Caco-2 (cell line): ENCODE measurements around the gene KIF19. TPM values are rescaled to one million over a fixed set of nuclear protein-coding genes. Genes with fewer than 3 reads are reported as not detected.

Source experiments
- BruUV-seq: library from RNA; stranded (reverse); fragments of 400-500 nt; replicated peaks from 2 replicates; lab custom pipeline; 2021; lab: Mats Ljungman, UMichigan
- CTCF ChIA-PET: fragments of 300-600 bp; sonication (Branson Sonifier 250); formaldehyde crosslinking; loops from one replicate; lab custom pipeline; 2022; ENCODE audit warnings: antibody characterized with exemption; lab: Charles Lee
- POLR2A ChIA-PET: fragments of 300-600 bp; sonication (Branson Sonifier 250); formaldehyde crosslinking; loops from one replicate; lab custom pipeline; 2022; ENCODE audit warnings: antibody characterized with exemption; lab: Charles Lee
- DNase-seq, 2 experiments: peaks; one replicate each; pipeline versions ENCODE4 v3.0.0 to v3.0.0-alpha.2; 2020 to 2022
- H3K27me3 ChIP-seq: replicated peaks from 2 replicates; pipeline ENCODE4 v1.6.0; 2011; ENCODE audit warnings: low read length; ENCODE audit not compliant: control insufficient read depth, insufficient read depth
- H3K36me3 ChIP-seq: 2 replicates; pipeline ENCODE4 v1.5.1; 2011; ENCODE audit warnings: low read length; ENCODE audit not compliant: control insufficient read depth, insufficient read depth
- H3K4me1 ChIP-seq: fragments of 250-450 bp; sonication (Bioruptor Pico); 2 replicates; pipeline ENCODE4 v1.5.1; 2020; ENCODE audit warnings: mild to moderate bottlenecking
- H3K4me3 ChIP-seq: 2 replicates; pipeline ENCODE4 v1.5.1; 2011; ENCODE audit warnings: low read depth, mild to moderate bottlenecking, control low read depth, low read length
- H3K9me3 ChIP-seq: fragments of 250-450 bp; sonication (Bioruptor Pico); 2 replicates; pipeline ENCODE4 v1.5.1; 2020; ENCODE audit warnings: mild to moderate bottlenecking, moderate library complexity
- H3K27ac Mint-ChIP-seq: one replicate; pipeline ENCODE4 v1.8.0; 2022; ENCODE audit warnings: mixed read lengths; ENCODE audit not compliant: unreplicated experiment
- H3K27me3 Mint-ChIP-seq: one replicate; pipeline ENCODE4 v1.8.0; 2022; ENCODE audit warnings: mixed read lengths; ENCODE audit not compliant: insufficient read depth, unreplicated experiment
- H3K36me3 Mint-ChIP-seq: one replicate; pipeline ENCODE4 v1.8.0; 2022; ENCODE audit warnings: mild to moderate bottlenecking, mixed read lengths; ENCODE audit not compliant: insufficient read depth, unreplicated experiment
- H3K4me1 Mint-ChIP-seq: one replicate; pipeline ENCODE4 v1.8.0; 2022; ENCODE audit warnings: low read depth, mixed read lengths; ENCODE audit not compliant: unreplicated experiment
- H3K4me3 Mint-ChIP-seq: one replicate; pipeline ENCODE4 v1.8.0; 2022; ENCODE audit warnings: mild to moderate bottlenecking, moderate library complexity, mixed read lengths; ENCODE audit not compliant: unreplicated experiment
- H3K9me3 Mint-ChIP-seq: one replicate; pipeline ENCODE4 v1.8.0; 2022; ENCODE audit warnings: mixed read lengths; ENCODE audit not compliant: unreplicated experiment
- CTCF ChIP-seq, 2 experiments: fragments of 200-600 bp in 1 of 2; IDR thresholded peaks; 1 replicate in 1 of 2; 2 replicates in 1 of 2; pipeline versions ENCODE4 v1.5.1 to v1.8.0; 2011 to 2022; ENCODE audit warnings: antibody characterized with exemption in 1 of 2, control low read depth in 1 of 2, inconsistent platforms in 1 of 2, low read depth in 1 of 2, low read length in 1 of 2, mild to moderate bottlenecking in 1 of 2, moderate library complexity in 1 of 2; ENCODE audit not compliant: insufficient read depth in 1 of 2, severe bottlenecking in 1 of 2, unreplicated experiment in 1 of 2
- intact Hi-C: fragments of 100-400 bp; cut with micrococcal nuclease; formaldehyde crosslinking; loops from one replicate; pipeline ENCODE4 v1.10.0; 2022; ENCODE audit not compliant: unreplicated experiment
- total RNA-seq: library from RNA; stranded (reverse); gene quantifications from 2 replicates; pipeline ENCODE4 v1.2.3, GENCODE V29; 2022

KIF19 gene
- total RNA-seq, 1 experiment from 2014 or later: not detected

- no peak overlapping the region for H3K4me3 ChIP-seq
- intact Hi-C loops: no loop called here
- DNase-seq: no peak
- Mint-ChIP-seq H3K27me3 (peaks cover 12% of the 10 kb centered on the region), H3K4me3 (no peak overlapping the region), H3K9me3 (no peaks in the 10 kb centered on the region), H3K27ac (no peak overlapping the region), H3K36me3 (no peaks in the 10 kb centered on the region), H3K4me1 (no peaks in the 10 kb centered on the region)
- TF ChIP-seq CTCF (IDR thresholded peaks at IDR 0.05; ENCODE audit: insufficient read depth in 1 of 2, low read depth in 1 of 2, low read length in 1 of 2, severe bottlenecking in 1 of 2, unreplicated experiment in 1 of 2): no peak
- no peaks in the 10 kb centered on the region for H3K4me1 ChIP-seq
- no peaks in the 10 kb centered on the region for H3K9me3 ChIP-seq
- no peaks in the 10 kb centered on the region for H3K36me3 ChIP-seq
- BruUV-seq: no TSS peak
- H3K27me3 ChIP-seq: no peaks in the 10 kb centered on the region
- CTCF ChIA-PET: no interaction called here
- POLR2A ChIA-PET: no interaction called here
Observed at GRCh38 chr17:74318391-74318790, 7.6 kb upstream of the KIF19 start.

GRCh38 chr17:74324521-74324920 lies 1.5 kb upstream of the KIF19 start:
- Mint-ChIP-seq H3K27me3 (peaks cover 12% of the 10 kb centered on the region), H3K4me3 (no peak overlapping the region), H3K4me1 (no peaks in the 10 kb centered on the region), H3K36me3 (no peaks in the 10 kb centered on the region), H3K9me3 (no peaks in the 10 kb centered on the region), H3K27ac (no peak overlapping the region)
- H3K36me3 ChIP-seq: no peaks in the 10 kb centered on the region
- no TSS peak for BruUV-seq
- ChIA-PET POLR2A (no interaction called here), CTCF (no interaction called here)
- no peaks in the 10 kb centered on the region for H3K9me3 ChIP-seq
- intact Hi-C loops: no loop called here
- H3K27me3 ChIP-seq: no peaks in the 10 kb centered on the region
- H3K4me3 ChIP-seq: no peak overlapping the region
- no peak for DNase-seq
- H3K4me1 ChIP-seq: peaks cover 5% of the 10 kb centered on the region
- TF ChIP-seq CTCF (IDR thresholded peaks at IDR 0.05; ENCODE audit: insufficient read depth in 1 of 2, low read depth in 1 of 2, low read length in 1 of 2, severe bottlenecking in 1 of 2, unreplicated experiment in 1 of 2): no peak

- Histone ChIP-seq H3K4me3 (no peak overlapping the region), H3K27me3 (no peaks in the 10 kb centered on the region), H3K36me3 (no peaks in the 10 kb centered on the region), H3K9me3 (no peaks in the 10 kb centered on the region), H3K4me1 (peaks cover 5% of the 10 kb centered on the region)
- no peaks in the 10 kb centered on the region for H3K36me3 Mint-ChIP-seq
- no peak overlapping the region for H3K27ac Mint-ChIP-seq
- ChIA-PET POLR2A (no interaction called here), CTCF (no interaction called here)
- H3K27me3 Mint-ChIP-seq: peaks cover 12% of the 10 kb centered on the region
- peak overlapping the region; percentile 12 for H3K4me3 Mint-ChIP-seq
- no peaks in the 10 kb centered on the region for H3K9me3 Mint-ChIP-seq
- no peak for DNase-seq
- intact Hi-C loops: no loop called here
- TF ChIP-seq CTCF (IDR thresholded peaks at IDR 0.05; ENCODE audit: insufficient read depth in 1 of 2, low read depth in 1 of 2, low read length in 1 of 2, severe bottlenecking in 1 of 2, unreplicated experiment in 1 of 2): no peak
- BruUV-seq: no TSS peak
- no peaks in the 10 kb centered on the region for H3K4me1 Mint-ChIP-seq
Observed at GRCh38 chr17:74325376-74325742, 667 bp upstream of the KIF19 start.
